HG03045 (cell line): ENCODE data around the gene HTR5A.

Source experiments
- ATAC-seq: cut with Tn5 transposase; IDR thresholded peaks from one replicate; pipeline ENCODE4 v1.9.1; 2021; ENCODE audit warnings: mild to moderate bottlenecking, moderate library complexity; ENCODE audit not compliant: unreplicated experiment

Gene HTR5A

GRCh38 chr7:155136619-155137243 lies 66.6 kb downstream of the HTR5A start:
- ATAC-seq: no peak
